HG03135 (cell line): ENCODE measurements around the gene ANKRD13B.

Source experiments
- ATAC-seq: cut with Tn5 transposase; IDR thresholded peaks from one replicate; pipeline ENCODE4 v1.9.1; 2021; ENCODE audit warnings: mild to moderate bottlenecking, moderate library complexity; ENCODE audit not compliant: unreplicated experiment

Gene ANKRD13B

GRCh38 chr17:29593591-29594518, 923 bp downstream of the ANKRD13B start:
- no peak for ATAC-seq

GRCh38 chr17:29594519-29595090, 1.7 kb downstream of the ANKRD13B start:
- ATAC-seq = no peak

- no peak for ATAC-seq
These were observed 2.4 kb downstream of the ANKRD13B start for GRCh38 chr17:29595107-29595942.

- no peak for ATAC-seq
These were observed 3.2 kb downstream of the ANKRD13B start for GRCh38 chr17:29595943-29596774.

GRCh38 chr17:29596811-29597210, 3.9 kb downstream of the ANKRD13B start:
- no peak for ATAC-seq

- no peak for ATAC-seq
These were observed 4.6 kb downstream of the ANKRD13B start for GRCh38 chr17:29597361-29598172.

GRCh38 chr17:29603109-29603674, 10.3 kb downstream of the ANKRD13B start:
- ATAC-seq = no peak

GRCh38 chr17:29607557-29608195, 14.7 kb downstream of the ANKRD13B start:
- no peak for ATAC-seq

GRCh38 chr17:29608986-29609385, 16.1 kb downstream of the ANKRD13B start:
- ATAC-seq = no peak

GRCh38 chr17:29610395-29610794, 17.5 kb downstream of the ANKRD13B start:
- ATAC-seq = no peak

- ATAC-seq = no peak
These were observed 18.6 kb downstream of the ANKRD13B start for GRCh38 chr17:29611351-29612093.

GRCh38 chr17:29612094-29612403, 19.1 kb downstream of the ANKRD13B start:
- ATAC-seq = no peak

- ATAC-seq = no peak
These were observed 19.7 kb downstream of the ANKRD13B start for GRCh38 chr17:29612404-29613280.

GRCh38 chr17:29613352-29613837, 20.5 kb downstream of the ANKRD13B start:
- no peak for ATAC-seq

GRCh38 chr17:29613856-29614255, 20.9 kb downstream of the ANKRD13B start:
- no peak for ATAC-seq

GRCh38 chr17:29614349-29615047, 21.6 kb downstream of the ANKRD13B start:
- no peak for ATAC-seq

- ATAC-seq = no peak
These were observed 22.1 kb downstream of the ANKRD13B start for GRCh38 chr17:29615048-29615385.
